Neural cell (in vitro differentiated cells): ENCODE data around the gene SLAMF9. TPM values are rescaled to one million over a fixed set of nuclear protein-coding genes. Genes with fewer than 3 reads are reported as not detected.

ENCODE experiments used
- H2AFZ ChIP-seq: fragments of 200-600, 300-800 bp; sonication (generic), shearing (Covaris generic); 2 replicates; pipeline ENCODE4 v1.6.0; 2014; ENCODE audit warnings: low read depth, mild to moderate bottlenecking, antibody characterized with exemption, low read length, moderate library complexity
- H3F3A ChIP-seq: fragments of 200-600 bp; shearing (Covaris generic); 2 replicates; pipeline ENCODE4 v1.6.1; 2016; ENCODE audit warnings: mild to moderate bottlenecking, moderate library complexity, mixed read lengths, antibody characterized with exemption, low read length; ENCODE audit not compliant: insufficient read depth, poor library complexity, severe bottlenecking
- H3K27ac ChIP-seq: fragments of 200-600, 300-800 bp; sonication (generic), shearing (Covaris generic); 2 replicates; pipeline ENCODE4 v1.5.1; 2014; ENCODE audit warnings: mild to moderate bottlenecking, low read length, moderate library complexity
- H3K27me3 ChIP-seq: fragments of 300-800, 200-600 bp; sonication (generic), shearing (Covaris generic); 2 replicates; pipeline ENCODE4 v1.6.0; 2014; ENCODE audit warnings: mild to moderate bottlenecking, low read depth, low read length, moderate library complexity; ENCODE audit not compliant: insufficient read depth
- H3K36me3 ChIP-seq: fragments of 300-800, 200-600 bp; sonication (generic), shearing (Covaris generic); 2 replicates; pipeline ENCODE4 v1.5.1; 2014; ENCODE audit warnings: mild to moderate bottlenecking, antibody characterized with exemption, low read length, moderate library complexity; ENCODE audit not compliant: insufficient read depth
- H3K4me2 ChIP-seq: fragments of 300-800, 200-600 bp; sonication (generic), shearing (Covaris generic); 2 replicates; pipeline ENCODE4 v1.6.0; 2014; ENCODE audit warnings: mild to moderate bottlenecking, low read length
- H3K4me3 ChIP-seq: fragments of 300-800, 200-600 bp; sonication (generic), shearing (Covaris generic); 2 replicates; pipeline ENCODE4 v1.5.1; 2014; ENCODE audit warnings: mild to moderate bottlenecking, low read length, moderate library complexity
- H3K79me2 ChIP-seq: fragments of 200-600 bp; shearing (Covaris generic); replicated peaks from 2 replicates; pipeline ENCODE4 v1.6.0; 2014; ENCODE audit warnings: mild to moderate bottlenecking, low read length, moderate library complexity; ENCODE audit not compliant: insufficient read depth
- H3K9ac ChIP-seq: fragments of 300-800, 200-600 bp; sonication (generic), shearing (Covaris generic); 2 replicates; pipeline ENCODE4 v1.6.1; 2016; ENCODE audit warnings: mild to moderate bottlenecking, low read length, mixed read lengths
- H3K9me2 ChIP-seq: fragments of 200-600 bp; shearing (Covaris generic); 2 replicates; pipeline ENCODE4 v1.6.1; 2016; ENCODE audit warnings: mild to moderate bottlenecking, low read length, mixed read lengths; ENCODE audit not compliant: insufficient read depth
- H3K9me3 ChIP-seq: fragments of 200-600, 300-800 bp; sonication (generic), shearing (Covaris generic); 2 replicates; pipeline ENCODE4 v1.6.1; 2016; ENCODE audit warnings: mild to moderate bottlenecking, mixed run types, low read length, moderate library complexity, mixed read lengths
- H4K20me1 ChIP-seq: fragments of 200-600 bp; shearing (Covaris generic); 2 replicates; pipeline ENCODE4 v1.6.1; 2016; ENCODE audit warnings: mild to moderate bottlenecking, mixed run types; ENCODE audit not compliant: insufficient read depth
- CTCF ChIP-seq: fragments of 450-650 bp; IDR thresholded peaks from 2 replicates; pipeline ENCODE4 v1.5.1; 2014; ENCODE audit warnings: antibody characterized with exemption, mild to moderate bottlenecking, moderate library complexity; ENCODE audit not compliant: poor library complexity, severe bottlenecking
- EP300 ChIP-seq: fragments of 450-650 bp; conservative IDR thresholded peaks from 2 replicates; pipeline ENCODE4 v1.6.1; 2014; ENCODE audit warnings: antibody characterized with exemption, mild to moderate bottlenecking, moderate library complexity; ENCODE audit not compliant: poor library complexity, severe bottlenecking
- EZH2 ChIP-seq: fragments of 200-600, 300-800 bp; shearing (Covaris generic), sonication (generic); IDR thresholded peaks from 2 replicates; pipeline ENCODE4 v1.6.1; 2014; ENCODE audit warnings: antibody characterized with exemption, low read length, borderline replicate concordance, mild to moderate bottlenecking; ENCODE audit not compliant: insufficient read depth, poor library complexity, severe bottlenecking
- MXI1 ChIP-seq: fragments of 450-650 bp; conservative IDR thresholded peaks from 2 replicates; pipeline ENCODE4 v1.6.1; 2014; ENCODE audit warnings: antibody characterized with exemption, mild to moderate bottlenecking; ENCODE audit not compliant: poor library complexity, severe bottlenecking
- POLR2AphosphoS5 ChIP-seq: IDR thresholded peaks from 2 replicates; pipeline ENCODE4 v1.6.1; 2012
- RAD21 ChIP-seq: fragments of 450-650 bp; conservative IDR thresholded peaks from 2 replicates; pipeline ENCODE4 v1.6.1; 2014; ENCODE audit warnings: antibody characterized with exemption, mild to moderate bottlenecking, moderate library complexity
- REST ChIP-seq: IDR thresholded peaks from 2 replicates; pipeline ENCODE4 v1.6.1; 2012; ENCODE audit warnings: borderline replicate concordance
- SMC3 ChIP-seq: fragments of 450-650 bp; conservative IDR thresholded peaks from 2 replicates; pipeline ENCODE4 v1.6.1; 2014; ENCODE audit warnings: antibody characterized with exemption, mild to moderate bottlenecking, moderate library complexity; ENCODE audit not compliant: poor library complexity
- TAF1 ChIP-seq: IDR thresholded peaks from 2 replicates; pipeline ENCODE4 v1.6.1; 2012; ENCODE audit warnings: low read depth
- polyA plus RNA-seq: library from polyadenylated mRNA; depleted of rRNA; stranded (reverse); fragments of >200 nt; gene quantifications from 2 replicates; pipeline ENCODE4 v1.2.3, GENCODE V29; 2014

Gene SLAMF9
- polyA plus RNA-seq, 1 donor from 2014 or later: not detected

GRCh38 chr1:159994896-159995295 is 40.9 kb upstream of the SLAMF9 start:
- no peak overlapping the region for H3K4me2 ChIP-seq
- no peak for TF ChIP-seq EP300
- TF ChIP-seq EZH2: no peak
- no peak for TF ChIP-seq REST
- TF ChIP-seq MXI1: no peak
- TF ChIP-seq CTCF: no peak
- no peak for TF ChIP-seq TAF1
- no peak for TF ChIP-seq POLR2AphosphoS5
- no peak for TF ChIP-seq RAD21
- TF ChIP-seq SMC3: no peak

GRCh38 chr1:159993911-159994310 is 39.9 kb upstream of the SLAMF9 start:
- Histone ChIP-seq H3K9ac (no peak overlapping the region), H3K9me2 (no peaks in the 10 kb centered on the region)

More at GRCh38 chr1:159994896-159995295, 40.9 kb upstream of the SLAMF9 start:
- Histone ChIP-seq H3K4me3 (no peak overlapping the region), H3K79me2 (no peaks in the 10 kb centered on the region), H3K9ac (no peak overlapping the region), H3K27ac (no peak overlapping the region), H3K9me3 (no peaks in the 10 kb centered on the region), H3F3A (no peaks in the 10 kb centered on the region), H2AFZ (no peak overlapping the region), H3K36me3 (no peaks in the 10 kb centered on the region), H3K27me3 (no peaks in the 10 kb centered on the region), H4K20me1 (no peaks in the 10 kb centered on the region), H3K9me2 (no peaks in the 10 kb centered on the region)

GRCh38 chr1:159992161-159992560 is 38.1 kb upstream of the SLAMF9 start:
- Histone ChIP-seq H4K20me1 (no peaks in the 10 kb centered on the region), H3F3A (no peaks in the 10 kb centered on the region), H3K4me3 (no peak overlapping the region), H2AFZ (no peak overlapping the region), H3K4me2 (no peak overlapping the region), H3K27ac (no peak overlapping the region), H3K9ac (no peak overlapping the region), H3K79me2 (no peaks in the 10 kb centered on the region), H3K9me3 (no peaks in the 10 kb centered on the region), H3K9me2 (no peaks in the 10 kb centered on the region), H3K36me3 (no peaks in the 10 kb centered on the region), H3K27me3 (no peaks in the 10 kb centered on the region)
- TF ChIP-seq EP300 (no peak), SMC3 (no peak), REST (no peak), EZH2 (no peak), POLR2AphosphoS5 (no peak), CTCF (no peak), RAD21 (no peak), TAF1 (no peak), MXI1 (no peak)

More at GRCh38 chr1:159993911-159994310, 39.9 kb upstream of the SLAMF9 start:
- Histone ChIP-seq H3K9me3 (no peaks in the 10 kb centered on the region), H3K27ac (no peak overlapping the region), H3K4me2 (no peak overlapping the region), H3F3A (no peaks in the 10 kb centered on the region), H3K27me3 (no peaks in the 10 kb centered on the region), H4K20me1 (no peaks in the 10 kb centered on the region), H2AFZ (no peak overlapping the region), H3K36me3 (no peaks in the 10 kb centered on the region), H3K4me3 (no peak overlapping the region), H3K79me2 (no peaks in the 10 kb centered on the region)
- no peak for TF ChIP-seq TAF1
